ENCODE data around the gene ADAMTS16.

Gene ADAMTS16

DNA sequence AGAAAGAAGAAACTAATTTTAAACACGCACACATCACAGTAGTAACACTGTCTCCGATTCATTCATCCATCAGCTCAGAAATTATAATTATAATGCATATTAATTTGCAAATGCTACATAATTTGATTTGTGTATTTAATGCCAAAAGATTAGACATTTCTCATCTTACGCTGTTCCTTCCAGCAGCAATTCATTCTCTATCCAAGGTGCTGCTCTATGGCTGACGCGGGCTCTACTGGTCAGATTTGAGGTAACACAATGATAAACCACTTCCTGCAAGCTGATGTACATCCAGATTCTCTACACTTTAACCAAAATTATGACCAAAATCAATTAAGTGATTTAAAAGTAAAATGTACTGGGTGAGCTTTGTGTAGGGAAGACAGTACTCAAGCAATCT is 204.5 kb downstream of the ADAMTS16 start:
- no peak for DNase-seq (ENCODE audit: low read depth)

DNA sequence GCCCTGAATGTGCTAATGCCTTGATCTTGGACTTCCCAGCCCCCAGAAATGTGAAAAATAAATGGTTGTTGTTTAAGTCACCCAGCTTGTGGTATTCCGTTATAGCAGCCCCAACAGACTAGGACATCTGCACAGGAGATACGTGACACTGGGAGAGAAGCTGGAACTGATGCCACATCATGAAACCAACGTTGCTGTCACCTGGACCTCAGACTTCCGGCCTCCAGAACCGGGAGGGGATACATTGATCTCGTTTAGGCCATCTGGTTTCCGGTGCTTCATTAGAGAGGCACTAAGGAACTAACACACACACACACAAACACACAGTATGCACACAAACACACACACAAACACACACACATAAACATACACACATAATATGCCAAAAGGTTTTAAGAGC is 207.3 kb downstream of the ADAMTS16 start:
- DNase-seq (ENCODE audit: low read depth) = no peak

DNA sequence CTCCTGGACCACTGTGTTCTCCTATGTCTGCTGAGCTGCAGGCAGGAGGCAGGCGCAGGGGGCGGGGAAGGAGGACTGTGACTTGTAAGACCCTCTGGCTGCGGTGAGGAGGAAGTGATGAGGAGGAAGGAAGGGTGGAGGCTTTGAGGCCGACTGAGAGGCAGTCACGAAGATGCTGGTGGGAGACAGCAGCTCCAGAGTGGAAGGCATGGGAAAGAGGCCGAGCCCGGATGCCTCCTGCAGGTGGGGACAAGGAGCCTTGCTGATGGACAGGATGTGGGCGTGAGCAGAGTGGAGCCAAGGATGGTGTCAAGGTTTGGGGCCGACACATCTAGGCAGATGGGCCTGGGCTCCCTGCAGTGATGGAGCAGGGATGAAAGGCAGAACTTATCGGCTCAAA is 208.0 kb downstream of the ADAMTS16 start:
- DNase-seq (ENCODE audit: low read depth) = no peak

DNA sequence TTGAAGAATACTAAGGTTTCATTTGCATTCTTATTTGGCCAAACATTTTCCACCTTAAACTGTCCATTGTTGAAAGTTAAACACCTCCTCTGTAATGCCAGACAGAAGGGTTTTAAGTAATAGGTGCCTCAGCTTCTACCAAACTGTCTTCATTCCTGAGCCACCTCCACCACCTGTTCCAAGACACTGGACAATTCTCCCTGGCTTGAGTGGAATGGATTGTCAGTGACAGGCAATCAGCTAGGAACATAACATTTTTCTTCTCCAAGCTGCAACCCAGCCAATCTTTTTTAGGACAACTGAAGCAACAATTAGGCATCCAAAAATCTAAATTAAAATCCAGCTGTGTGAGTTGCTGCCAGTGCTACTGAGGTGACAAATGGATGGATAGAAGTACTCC is 208.4 kb downstream of the ADAMTS16 start:
- no peak for DNase-seq (ENCODE audit: low read depth)

DNA sequence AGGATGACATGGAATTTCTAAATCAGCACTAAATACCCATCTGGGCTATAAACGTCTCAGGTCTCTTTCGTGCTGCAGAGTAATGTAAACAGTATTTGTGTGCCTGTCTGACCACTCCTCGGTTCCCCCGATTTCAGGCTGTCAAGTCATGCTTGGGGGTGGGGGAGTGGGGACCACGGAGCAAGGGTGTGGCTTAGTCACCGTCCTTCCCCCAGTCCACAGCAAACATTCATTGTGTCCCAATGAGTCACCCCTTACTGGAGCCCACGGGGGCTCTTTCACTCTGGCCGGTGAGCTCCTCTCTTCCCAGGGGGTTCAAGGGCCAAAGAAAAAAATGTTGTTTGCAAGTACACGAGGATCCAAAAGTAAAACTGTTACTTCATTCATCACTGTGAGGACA is 210.0 kb downstream of the ADAMTS16 start:
- DNase-seq (ENCODE audit: low read depth) = no peak

DNA sequence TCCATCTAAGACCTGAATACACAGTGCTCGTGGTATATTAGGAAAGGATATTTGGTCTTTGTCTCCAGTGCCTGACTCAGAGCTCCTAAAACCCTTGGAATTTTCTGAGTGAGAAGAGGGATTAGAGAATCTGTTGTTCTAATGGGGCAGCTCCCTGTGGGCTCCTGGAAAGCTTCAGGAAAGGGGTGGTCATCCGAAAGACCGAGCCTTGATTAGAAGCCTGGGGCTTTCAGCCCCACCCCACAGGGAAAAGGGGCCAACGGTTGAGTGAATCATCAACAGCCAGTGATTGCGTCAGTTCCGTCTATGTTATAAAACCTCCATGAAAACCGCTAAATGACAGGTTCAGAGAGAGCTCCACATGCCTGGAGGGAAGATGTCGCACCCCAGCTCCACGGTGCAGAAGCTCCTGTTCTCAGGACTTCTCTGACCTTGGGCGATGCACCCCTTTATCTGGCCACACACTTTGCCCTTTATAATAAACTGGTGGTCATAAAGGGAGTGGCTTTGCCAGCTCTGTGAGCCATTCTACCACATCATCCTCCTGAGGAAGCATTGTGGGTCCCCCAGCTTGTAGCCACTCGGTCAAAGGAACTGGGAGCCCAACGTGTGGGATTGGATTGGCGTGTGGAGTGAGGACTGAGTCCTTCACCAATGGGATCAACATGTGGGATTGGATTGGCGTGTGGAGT is 211.3 kb downstream of the ADAMTS16 start:
- no peak for DNase-seq (ENCODE audit: low read depth)

DNA sequence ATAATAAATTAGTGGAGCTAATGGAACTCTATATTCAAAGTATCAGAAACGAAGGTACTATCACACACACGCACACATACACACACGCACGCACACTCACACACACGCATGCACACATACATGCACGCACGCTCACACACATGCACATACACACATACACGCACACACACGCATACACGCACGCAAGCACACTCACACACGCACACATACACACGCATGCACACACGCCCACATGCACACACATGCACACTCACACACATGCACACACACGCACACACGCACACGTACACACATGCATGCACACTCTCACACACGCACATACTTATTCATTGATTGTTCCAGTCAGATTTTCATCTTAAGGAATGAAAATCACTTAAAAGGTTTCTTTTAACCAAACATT is 212.5 kb downstream of the ADAMTS16 start:
- DNase-seq (ENCODE audit: low read depth) = no peak

DNA sequence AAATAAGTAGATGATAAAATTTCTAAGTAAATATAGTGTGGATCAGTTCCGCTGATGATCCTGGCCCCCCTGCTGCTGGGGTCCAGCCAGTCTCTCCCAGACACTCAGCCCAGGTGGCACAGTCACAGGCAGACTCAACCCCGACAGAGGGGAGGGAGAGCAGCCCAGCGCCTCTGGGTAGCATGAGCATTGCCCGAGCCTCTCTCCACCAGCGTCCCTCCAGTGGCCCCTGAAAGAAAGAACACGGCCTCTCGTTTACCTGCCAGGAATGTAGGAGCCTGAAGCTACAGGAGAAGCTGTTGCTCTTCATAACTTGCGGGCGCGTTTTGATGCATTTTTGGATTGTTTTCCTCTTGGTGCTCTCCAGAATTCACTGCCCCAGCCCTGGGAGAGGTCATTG is 213.6 kb downstream of the ADAMTS16 start:
- DNase-seq (ENCODE audit: low read depth) = no peak

DNA sequence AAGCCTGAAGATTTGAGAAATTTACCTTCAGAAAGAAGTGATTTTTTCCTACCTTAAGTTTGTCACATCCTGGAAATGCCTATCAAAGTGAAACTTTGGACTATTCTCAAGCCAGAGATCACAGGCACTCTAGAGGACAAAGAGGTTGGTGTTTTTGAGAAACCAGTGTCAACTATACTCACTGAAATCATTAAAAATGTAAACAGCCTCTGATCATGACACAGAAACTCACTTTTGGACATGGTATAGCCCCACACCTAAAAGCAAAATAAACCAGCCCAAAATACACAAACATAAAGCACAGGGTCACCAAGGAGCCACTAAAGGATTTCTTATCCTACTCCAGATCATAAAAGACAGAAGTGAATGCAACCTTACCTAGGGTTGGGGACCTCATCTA is 216.6 kb downstream of the ADAMTS16 start:
- no peak for DNase-seq (ENCODE audit: low read depth)

DNA sequence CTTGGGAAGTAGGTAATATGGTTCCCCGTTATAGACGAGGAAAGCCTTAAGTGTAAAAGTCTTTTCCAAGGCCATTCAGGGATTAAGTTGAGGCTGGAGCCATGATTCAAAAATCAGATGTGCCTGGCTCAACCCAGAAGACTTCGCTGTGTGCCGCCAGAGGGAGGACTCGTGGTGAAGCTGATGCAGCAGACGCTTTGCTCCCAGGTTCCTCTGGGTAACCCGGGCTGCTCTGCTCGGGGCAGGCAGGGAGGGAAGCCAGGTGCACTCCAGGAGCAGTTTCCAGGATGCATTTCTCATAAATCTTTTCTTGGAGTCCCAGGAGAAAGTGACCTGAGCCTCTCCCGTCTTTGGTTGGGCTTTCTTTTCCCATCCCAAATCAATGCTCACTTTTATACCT is 219.5 kb downstream of the ADAMTS16 start:
- DNase-seq (ENCODE audit: low read depth) = no peak

DNA sequence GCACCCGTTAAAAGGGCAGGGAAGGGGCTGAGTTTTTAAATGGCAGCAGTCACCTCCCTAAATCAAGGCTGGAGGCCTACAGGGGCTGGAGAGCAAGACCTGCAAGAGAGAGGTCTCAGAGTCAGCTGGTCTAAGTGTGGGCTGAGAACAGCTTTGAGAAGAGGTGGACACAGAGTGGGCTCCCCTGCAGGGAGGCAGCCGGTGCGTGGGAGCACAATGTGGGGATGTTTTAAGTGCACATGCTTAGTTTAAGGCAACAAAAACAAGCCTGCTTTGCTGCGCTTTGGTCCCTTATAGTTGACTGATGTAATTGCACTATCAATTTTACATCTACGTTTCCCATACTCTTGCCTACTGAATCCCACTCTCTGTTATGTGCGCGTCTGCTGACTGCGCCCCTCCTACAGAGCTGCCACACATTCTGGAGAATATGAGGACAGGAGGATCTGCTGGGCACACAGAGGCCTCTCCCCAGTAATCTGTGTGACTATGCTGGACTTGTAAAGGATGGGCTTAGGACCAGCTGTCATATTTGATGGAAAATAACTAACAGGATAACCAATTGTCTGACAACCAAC is 220.3 kb downstream of the ADAMTS16 start:
- DNase-seq (ENCODE audit: low read depth) = no peak

DNA sequence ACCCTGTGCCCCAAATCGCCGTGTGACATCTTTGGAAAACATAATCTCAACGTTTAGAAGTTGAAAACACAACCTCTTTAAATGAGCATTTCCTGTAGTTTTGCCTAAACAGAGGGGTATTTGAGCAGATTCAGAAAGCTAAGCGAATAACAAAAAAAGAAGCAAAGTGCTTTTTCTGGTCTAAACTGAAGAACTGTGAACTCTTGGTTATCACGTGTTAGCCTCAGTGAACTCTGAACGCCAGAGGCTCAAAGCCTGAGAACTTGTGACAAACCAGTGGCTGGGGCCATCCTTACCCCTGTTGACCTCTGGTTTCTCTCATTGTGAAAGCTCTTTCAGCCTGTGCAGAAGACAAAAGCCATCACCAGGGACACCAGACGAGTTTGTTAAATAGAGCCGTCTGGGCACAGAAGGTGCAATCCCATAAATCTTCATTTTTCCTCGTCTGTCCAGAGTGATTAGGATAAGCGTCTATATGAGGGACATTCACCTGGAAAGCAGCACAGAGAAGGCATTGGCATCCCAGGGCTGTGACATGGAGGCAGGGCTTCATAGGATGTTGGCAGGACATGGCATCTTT is 220.9 kb downstream of the ADAMTS16 start:
- DNase-seq (ENCODE audit: low read depth) = no peak

DNA sequence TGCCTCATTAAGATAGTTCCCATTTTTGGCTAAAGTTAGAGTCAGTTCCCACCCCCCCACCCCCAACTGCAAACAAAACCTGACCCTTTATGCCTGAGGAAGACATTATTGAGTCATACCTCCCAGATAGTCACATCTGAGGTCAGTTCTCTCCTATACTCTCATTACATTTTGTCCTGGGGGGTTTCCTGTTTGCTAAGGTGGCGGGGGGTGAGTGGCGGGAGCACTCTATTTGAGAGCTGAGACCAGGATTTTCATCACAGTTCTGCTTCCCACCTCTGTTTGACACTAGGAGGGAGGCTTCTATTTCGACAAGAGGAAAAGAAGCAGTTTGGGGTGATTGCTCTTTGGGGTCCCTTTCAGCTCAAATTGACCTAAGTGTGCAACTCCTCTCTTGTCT is 222.9 kb downstream of the ADAMTS16 start:
- DNase-seq (ENCODE audit: low read depth) = no peak

DNA sequence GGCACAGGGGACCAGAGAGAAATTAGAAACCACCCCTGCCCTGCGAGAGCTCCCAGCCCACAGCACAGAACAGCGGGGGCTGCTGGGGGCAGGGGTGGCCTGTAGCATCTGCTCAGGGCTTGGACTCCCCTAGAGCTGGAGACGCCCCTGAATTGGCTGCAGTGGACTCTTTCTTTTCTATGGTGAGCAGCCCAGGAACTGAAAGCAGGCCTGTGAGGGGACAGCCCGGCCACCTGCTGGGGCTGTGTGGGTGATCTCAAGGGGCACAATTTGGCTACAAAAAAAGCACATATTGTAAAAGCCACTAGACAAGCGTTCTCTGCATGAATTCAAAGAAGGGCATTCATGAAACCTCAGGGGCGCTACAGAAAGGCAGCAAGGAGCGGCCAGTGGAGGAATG is 224.8 kb downstream of the ADAMTS16 start:
- no peak for DNase-seq (ENCODE audit: low read depth)

DNA sequence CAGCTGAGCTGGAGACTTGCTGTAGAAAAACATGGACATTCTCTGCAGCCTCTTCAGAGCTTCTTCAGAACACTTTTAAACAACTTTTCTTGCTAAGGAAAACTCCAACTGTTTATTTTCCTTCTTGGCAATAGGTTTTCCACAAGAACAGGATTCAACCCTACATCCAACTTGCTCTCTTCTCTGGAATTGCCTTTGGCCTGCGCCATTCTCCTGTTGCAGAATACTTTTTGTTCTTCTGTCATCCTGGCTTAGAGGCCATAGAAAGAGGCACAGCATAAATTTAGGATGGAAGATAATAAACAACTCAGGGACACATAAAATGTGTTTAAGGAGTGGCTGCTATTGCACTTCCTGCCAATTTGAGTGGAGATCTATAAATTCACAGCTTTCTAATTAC is 227.6 kb downstream of the ADAMTS16 start:
- DNase-seq (ENCODE audit: low read depth) = no peak

DNA sequence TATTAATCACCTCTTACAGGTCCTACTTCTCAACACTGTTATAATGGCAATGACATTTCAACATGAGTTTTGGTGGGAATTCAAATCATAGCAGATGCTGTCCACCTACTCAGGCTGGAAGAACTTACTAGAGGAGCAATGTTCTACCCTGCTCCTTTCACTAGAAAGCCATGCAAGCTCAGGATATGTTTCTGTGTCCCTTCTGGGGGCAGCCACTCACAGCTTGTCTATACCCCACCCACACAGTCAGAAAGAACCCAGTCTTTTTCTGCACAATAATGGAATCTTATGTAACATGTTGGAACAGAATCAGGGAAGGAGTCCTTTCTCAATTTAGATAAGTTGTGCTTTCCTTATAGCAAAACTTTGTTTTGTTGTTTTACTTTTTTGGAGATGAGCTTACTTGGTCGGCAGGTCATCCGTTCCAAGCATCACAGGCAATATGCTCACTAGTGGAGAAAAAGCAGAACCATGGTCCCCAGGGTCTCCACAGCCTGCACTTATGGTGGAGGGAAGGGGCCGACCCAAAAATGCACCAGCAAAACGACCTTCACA is 229.0 kb downstream of the ADAMTS16 start:
- DNase-seq (ENCODE audit: low read depth) = no peak

All from T follicular helper cell (primary cell).